ENCODE results near the gene MAP1B.

DNA sequence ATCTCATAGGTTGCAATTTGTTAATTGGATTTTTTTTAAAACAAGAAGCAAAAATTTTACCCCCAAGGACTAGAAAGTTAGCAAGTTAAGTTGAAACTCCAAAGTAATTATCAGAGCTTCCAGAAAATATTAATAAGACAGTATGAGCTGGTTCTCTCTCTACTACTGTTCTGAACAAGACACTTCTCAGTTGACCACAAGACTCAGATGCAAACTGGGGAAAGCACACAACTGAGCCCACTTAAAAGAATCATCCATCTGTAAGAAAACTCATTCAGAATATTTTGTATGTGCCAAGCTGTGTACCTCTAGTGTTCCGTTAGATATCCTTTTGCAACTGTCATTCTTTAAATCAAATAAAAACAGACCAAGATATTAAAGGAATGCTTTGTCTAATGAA is 60.0 kb downstream of the MAP1B start:
- TF ChIP-seq EZH2 (IDR thresholded peaks at IDR 0.05; ENCODE audit: borderline replicate concordance, low read depth, low read length, severe bottlenecking) (no peak), CTCF (IDR thresholded peaks at IDR 0.05; ENCODE audit: borderline replicate concordance, extremely low read depth, low read length, poor library complexity, severe bottlenecking) (no peak)
